Measurements from ENCODE around the gene CADM1.

The CADM1 gene

DNA sequence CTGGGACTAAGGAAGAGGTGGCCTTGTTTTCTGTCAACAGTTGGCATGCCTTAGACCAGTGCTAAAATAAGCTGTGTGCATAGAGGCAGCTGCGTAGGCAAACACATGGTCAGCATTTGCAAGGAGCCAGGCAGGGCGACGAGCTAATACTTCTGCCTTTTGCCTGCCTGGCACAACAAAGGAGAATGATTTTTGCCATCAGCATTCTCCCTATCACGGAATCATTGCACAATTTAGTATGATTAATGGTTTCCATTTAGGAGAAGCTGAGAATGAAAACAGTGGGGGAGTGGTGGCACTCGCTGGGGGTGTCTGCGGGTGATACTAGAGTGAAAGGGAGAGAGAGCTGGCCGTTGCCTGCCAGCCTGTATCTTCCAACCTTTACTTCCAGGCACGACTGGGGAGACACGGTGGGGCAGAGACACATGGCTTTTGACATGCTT, 336.0 kb downstream of the CADM1 start:
- peak; percentile 38 for DNase-seq

GRCh38 chr11:115167456-115167855, 336.8 kb downstream of the CADM1 start:
- no peak for DNase-seq

DNA sequence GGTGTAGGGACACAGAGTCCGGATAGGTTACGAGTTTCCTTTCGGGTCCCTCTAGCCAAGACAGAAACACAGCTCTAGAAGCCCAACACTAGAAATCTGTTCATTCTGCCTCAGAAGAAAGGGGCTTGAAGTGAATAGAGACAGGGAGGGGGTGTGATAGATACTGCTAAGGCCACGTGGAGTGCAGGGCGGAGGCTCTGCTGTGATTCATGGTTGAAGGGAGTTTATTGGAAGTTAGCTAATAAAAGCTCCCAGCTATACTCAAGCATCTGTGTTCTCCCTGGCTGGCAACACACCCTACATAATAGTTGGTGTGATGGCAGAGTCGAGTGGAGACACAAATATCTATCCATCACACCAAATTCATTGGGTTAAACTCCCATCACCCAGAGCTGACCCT, 337.4 kb downstream of the CADM1 start:
- DNase-seq: no peak

GRCh38 chr11:115164774-115165173, 339.4 kb downstream of the CADM1 start:
- no peak for DNase-seq

- DNase-seq: no peak
Observed at GRCh38 chr11:115162919-115163318, 341.3 kb downstream of the CADM1 start.

DNA sequence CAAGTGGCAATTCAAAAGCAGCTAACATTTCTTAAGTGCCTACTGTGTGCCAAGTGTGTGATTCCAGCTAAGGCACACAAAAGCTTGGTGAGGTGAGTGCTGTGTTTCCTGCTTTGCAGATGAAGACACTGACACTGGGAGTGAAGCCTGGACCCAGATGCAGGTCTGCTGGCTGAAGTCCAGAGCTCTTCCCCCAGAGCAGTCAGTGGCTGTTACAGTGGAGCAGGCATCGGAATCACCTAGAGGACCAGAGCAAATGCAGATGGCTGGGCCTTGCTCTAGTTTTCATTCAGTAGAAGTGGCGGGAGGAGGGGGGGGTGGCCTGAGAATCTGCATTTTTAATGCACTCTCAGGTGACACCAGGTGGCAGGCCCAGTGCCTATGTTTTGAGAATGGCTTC, 342.3 kb downstream of the CADM1 start:
- no peak for DNase-seq

GRCh38 chr11:115159207-115159606, 345.0 kb downstream of the CADM1 start:
- no peak for DNase-seq

- DNase-seq: no peak
Observed at GRCh38 chr11:115158053-115158452, 346.2 kb downstream of the CADM1 start.

DNA sequence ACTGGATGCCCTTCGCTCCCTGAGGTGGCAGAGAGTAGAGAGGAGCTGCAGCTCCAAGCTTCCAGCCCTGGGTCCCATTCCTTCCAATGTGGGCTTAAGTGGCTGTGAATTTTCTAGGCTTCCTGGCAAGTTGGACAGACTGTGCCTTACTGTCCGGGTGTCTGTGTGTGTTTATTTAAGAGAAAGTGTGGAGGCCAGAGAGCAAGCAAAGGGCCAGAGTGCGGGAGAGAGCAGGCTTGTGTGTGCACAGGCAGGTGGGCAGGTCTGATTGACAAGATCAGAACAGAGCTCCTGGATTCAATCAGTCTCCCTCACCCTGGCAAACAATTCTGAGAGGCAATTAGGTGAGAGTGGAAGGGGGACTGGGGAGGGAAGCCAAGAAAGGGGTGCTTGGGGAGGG, 347.0 kb downstream of the CADM1 start:
- DNase-seq: no peak

GRCh38 chr11:115155978-115156377, 348.2 kb downstream of the CADM1 start:
- no peak for DNase-seq

DNA sequence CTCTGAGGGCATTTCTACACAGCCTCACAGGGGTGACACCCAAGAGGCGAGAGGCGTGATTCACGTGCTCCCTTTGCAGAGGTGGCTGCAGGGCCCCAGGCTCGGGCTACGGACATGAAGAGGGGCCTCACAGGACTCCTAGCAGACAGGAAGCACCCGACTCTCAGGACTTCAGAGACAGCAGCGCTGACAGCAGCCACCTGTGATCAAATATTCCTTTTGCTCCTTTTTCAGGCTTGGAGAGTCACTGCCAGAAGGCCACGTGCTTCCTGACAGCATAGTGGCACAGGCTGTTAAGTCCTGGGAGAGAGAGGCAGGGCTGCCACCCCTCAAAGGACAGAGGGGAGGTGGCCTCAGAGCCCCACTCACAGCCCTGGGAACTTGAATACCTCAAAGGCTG, 348.9 kb downstream of the CADM1 start:
- no peak for DNase-seq

GRCh38 chr11:115154355-115154736, 349.9 kb downstream of the CADM1 start:
- no peak for DNase-seq

GRCh38 chr11:115153731-115154354, 350.4 kb downstream of the CADM1 start:
- DNase-seq: no peak

GRCh38 chr11:115153135-115153534, 351.1 kb downstream of the CADM1 start:
- DNase-seq: no peak

GRCh38 chr11:115151010-115151409, 353.2 kb downstream of the CADM1 start:
- DNase-seq: no peak

DNA sequence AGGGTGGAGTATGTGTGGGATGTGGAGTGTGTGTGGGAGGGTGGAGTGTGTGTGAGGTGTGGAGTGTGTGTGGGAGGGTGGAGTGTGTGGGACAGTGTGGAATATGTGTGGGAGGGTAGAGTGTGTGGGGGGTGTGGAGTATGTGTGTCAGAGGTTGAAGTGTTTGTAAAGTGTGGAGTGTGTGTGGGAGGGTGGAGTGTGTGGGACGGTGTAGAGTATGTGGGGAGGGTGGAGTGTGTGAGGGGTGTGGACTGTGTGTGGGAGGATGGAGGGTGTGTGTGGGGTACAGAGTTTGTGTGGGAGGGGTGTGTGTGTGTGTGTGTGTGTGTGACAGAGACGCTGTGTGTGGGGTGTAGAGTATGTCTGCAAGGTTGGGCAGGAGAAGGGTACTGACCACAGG, 355.5 kb downstream of the CADM1 start:
- DNase-seq: no peak

DNA sequence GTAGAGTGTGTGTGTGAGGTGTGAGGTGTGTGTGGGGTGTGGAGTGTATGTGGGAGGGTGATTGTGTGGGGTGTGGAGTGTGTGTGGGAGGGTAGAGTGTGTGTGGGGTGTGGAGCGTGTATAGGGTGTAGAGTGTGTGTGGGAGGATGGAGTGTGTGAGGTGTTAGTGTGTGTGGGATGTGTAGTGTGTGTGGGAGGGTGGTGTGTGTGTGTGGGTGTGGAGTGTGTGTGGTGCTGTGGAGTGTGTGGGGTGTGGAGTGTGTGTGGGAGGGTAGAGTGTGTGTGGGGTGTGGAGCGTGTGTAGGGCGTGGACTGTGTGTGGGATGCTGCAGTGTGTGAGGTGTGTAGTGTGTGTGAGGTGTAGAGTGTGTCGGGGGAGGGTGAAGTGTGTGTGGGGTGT, 356.1 kb downstream of the CADM1 start:
- DNase-seq: no peak

- no peak for DNase-seq
Observed at GRCh38 chr11:115147243-115147807, 356.9 kb downstream of the CADM1 start.

DNA sequence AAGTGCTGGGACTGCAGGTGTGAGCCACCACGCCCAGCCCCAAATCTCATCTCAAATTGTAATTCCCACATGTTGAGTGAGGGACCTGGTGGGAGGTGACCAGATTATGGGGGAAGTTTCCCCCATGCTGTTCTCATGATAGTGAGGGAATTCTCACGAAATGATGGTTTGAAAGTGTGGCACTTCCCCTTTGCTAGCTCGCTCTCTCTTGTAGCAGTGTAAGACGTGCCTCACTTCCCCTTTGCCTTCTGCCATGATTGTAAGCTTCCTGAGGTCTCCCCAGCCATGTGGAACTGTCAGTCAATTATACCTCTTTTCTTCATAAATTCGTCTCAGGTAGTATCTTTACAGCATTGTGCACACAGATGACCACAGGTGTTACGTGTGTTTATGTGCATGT, 357.8 kb downstream of the CADM1 start:
- no peak for DNase-seq

DNA sequence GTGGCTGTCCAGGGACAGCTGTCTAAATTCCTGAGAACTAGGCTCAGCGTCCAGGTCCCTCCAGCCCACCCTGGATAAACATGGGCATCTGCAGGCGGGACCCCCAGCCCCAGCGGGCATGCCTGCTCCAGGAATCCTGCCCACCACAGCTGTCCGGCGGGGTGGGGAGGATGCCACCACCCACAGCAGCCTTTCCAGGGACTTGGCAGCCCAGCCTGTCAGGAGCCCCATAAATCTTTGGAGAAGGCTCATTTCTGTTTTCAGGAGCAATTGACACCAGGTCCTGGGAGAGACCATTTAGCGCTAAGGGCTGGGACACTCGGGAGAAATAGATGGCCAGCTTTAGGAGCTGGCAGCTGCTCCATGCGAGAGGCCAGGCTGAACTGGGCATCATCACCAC, 358.9 kb downstream of the CADM1 start:
- DNase-seq: no peak

GRCh38 chr11:115144914-115145313, 359.3 kb downstream of the CADM1 start:
- no peak for DNase-seq

- no peak for DNase-seq
Observed at GRCh38 chr11:115144014-115144413, 360.2 kb downstream of the CADM1 start.

DNA sequence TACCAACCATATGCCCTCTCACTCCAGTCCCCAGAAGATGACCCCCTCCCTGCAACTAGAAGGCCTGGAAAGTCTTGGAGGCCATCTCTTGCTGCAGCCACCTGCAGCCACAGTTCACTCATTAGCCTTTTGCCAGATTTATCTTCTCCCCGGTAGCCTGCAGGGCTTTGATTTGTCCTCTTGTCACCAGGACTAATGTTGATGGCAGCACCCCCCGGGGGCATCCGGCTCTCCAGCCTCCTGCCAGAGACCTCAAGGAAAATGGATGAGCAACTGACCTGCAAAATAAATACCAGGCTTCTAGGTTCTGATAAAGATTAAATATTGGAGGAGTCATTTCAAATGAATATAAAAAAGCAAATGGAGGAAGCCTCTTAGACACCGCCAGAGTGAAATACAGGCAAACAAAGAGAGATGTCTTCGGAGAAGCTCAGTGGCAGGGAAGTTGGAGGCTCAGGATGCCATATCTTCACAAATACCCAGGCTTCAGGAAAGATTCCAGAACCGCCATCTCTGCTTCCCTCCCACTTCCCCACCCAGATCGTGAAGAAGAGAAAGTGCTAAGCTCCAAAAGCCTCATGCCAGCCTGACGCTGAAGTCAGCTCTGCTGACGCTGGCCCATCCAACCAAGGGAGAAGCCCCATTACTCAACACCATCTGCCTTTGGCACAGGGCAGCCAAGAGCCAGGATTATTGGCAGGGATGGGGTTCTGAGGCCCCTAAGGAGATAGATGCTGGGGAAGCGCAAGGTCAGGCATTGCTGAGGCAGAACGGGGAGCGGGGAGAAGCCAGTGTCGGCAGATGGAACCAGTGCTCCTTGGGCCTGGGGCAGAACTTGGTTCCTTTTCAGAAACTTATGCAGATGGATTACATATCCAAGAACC, 362.7 kb downstream of the CADM1 start:
- no peak for DNase-seq

DNA sequence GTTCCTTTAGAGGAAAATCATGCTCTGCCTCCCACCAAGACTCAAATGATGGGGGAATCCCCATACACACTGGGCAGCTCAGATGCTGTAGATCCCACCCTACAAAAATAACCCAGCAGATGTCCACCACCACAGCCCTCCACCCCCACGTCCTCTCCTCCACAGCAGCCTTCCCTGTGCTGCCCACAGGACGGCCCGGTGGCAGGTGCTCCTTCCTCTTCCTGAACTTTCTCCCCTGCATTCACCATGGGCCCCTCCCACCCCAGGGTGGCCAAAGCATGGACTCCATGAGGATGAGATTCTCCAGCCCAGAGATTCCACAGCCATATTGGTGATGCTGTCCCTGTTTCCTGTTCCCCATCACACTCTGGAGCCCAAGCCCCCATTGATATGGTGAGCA, 368.3 kb downstream of the CADM1 start:
- DNase-seq: no peak

Data from right hindlimb (tissue), 1 donor.